HG02571 (cell line): ENCODE data around the gene ARHGAP45.
"Not testable (repeated sequence)": the region's sequence is repeated elsewhere in the genome, so short reads cannot be mapped to it uniquely, and the experiment has no call there.

Source experiments
- ATAC-seq: cut with Tn5 transposase; IDR thresholded peaks from one replicate; pipeline ENCODE4 v1.9.1; 2021; ENCODE audit warnings: mild to moderate bottlenecking, moderate library complexity; ENCODE audit not compliant: unreplicated experiment

Gene ARHGAP45

DNA sequence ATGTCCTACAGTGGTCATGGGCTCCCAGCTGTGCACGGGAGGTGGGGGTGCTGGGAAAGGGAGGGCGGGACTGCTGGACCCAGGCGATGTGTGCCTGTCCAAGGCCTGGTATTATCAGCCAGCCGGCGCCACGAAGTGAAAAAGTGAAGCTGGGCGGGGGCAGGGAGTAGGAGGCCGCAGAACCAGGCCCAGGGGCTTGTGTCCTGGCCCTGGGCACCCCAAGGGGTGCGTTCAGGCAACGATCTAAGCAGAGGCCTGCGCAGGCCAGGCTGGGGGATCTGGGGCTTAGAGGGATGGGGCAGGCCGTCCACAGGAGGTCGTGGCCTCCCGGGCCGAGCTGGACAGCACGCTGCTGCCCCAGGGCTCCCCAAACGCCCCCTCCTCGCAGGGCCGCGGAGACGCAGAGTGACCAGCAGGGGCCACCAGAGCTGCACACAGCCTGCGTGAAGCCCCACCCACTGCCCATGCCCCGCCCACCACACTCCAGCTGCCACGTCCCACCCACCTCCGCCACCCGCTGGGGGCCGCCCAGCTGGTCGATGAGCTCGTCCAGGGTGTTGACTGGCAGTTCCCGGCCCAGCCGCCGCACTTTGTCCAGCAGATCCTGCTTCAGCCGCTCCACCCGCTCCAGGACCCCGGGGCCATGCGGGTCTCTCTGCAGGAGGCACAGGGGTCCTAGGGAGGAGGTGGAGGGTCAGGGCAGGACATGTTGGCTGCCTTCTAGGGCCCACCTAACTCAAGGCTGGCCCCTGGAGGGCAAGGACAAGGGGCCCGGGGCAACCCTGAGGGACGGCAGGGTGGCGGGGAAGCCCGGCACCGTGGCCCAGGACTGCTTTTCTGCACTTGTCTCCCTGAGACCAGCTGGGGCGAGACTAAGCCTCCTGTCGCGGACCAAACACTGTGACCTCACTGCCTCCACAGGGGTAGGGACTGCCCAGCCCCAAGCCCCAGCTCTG lies 46.3 kb downstream of the ARHGAP45 start:
- peak; percentile 43 for ATAC-seq

DNA sequence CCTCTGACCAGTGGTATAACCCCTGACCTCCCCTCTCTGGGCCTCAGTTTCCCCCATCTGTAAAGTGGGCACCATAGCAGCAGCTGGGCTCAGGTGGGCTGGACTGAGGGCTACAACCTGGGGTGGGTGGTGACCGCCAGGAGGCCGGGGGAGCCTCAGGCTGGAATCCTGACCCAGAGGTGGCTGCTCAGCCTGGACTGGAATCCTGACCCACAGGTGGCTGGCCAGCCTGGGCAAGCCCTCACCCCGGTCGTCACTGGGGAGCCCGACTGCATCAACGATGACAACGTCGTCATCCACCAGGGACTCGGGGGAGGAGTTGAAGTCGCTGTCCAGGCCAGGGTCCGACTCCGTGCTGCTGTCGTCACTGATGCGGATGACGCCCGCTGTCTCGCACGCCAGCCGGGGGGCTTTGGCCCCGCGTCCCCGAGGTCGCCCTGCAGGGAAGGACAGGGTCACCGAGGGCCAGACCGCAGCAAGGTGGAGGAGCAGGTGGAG lies 47.1 kb downstream of the ARHGAP45 start:
- no peak for ATAC-seq

DNA sequence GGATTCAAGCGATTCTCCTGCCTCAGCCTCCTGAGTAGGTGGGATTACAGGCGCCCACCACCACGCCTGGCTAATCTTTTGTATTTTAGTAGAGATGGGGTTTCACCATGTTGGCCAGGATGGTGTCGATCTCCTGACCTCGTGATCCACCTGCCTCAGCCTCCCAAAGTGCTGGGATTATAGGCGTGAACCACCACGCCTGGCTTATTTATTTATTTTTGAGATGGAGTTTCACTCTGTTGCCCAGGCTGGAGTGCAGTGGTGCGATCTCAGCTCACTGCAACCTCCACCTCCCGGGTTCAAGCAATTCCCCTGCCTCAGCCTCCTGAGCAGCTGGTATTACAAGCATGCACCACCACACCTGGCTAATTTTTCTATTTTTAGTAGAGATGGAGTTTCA lies 47.8 kb downstream of the ARHGAP45 start:
- ATAC-seq, result not testable (repeated sequence)

DNA sequence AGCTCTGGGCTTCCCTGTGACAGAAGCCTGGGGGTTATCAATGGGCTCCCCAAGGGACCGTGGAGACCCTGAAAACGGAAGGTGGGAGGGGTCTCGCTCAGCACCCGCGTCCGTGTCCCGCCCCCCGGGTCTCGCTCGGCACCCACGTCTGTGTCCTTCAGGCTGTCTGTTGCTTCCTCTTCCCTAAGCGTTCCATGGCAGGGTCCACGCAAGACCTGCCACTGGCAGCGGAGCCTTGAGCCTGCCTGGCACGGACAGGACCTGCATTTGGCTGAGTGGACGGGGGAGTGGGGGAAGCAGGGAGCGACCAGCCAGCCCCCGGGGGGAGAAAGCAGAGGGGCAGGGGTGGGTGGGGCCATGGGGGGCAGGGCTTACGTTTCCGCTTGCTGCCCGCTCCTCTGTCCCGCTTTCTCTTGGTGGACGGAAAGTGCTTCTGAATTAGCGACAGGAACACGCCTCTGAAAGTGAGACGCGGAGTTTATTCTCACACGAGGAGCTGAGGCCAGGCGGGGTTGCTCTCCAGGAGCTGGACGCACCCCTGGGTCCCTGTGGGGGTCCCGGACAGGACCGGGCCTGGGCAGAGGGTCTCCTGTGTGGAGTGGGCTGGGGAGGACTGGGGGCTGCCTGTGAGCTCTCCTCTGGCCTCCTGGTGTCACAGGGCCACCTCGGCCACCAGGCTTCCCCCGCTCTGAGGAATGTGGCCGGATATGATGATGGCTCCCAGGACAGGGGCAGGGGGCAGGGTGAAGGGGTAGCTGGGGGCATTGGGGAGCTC lies 48.9 kb downstream of the ARHGAP45 start:
- no peak for ATAC-seq

DNA sequence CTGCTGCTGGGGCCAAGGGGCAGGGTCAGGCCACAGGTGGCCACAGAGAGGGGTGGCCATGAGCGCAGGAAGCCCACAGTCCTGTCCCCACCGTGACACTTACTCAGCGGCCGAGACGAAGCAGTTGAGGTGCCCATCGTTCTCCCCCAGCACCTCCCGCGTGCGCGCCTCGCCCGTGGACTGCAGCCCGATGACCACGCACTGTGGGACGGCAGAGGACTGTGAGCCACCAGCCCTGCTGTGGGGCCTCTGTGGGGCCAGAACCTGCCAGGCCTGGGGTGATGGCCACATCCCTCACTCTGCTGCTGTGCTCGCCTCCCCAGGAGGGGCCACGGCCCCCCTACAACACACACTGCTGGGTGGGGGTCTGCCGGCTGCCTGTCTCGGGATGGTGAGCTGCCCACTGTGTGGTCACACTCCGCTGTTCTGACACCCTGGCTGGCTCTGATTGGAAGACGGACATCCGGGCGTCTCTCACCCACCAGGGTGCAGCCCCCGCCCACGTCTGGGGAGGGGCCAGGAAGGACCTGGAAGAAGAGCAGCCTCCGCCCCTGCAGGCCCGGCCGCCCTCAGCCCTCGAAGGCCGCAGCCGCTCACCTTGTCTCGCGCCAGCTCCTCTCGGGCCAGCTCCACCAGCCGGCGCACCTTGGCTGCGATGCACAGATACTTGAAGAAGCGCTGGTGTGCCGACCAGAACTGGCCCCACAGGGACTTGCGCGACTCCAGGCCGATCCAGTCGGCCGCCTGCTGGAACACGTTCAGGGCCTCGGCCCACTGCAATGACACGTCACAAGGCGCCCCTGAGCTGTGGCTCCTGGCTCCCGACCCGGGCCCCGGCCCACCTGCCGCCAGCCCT lies 50.0 kb downstream of the ARHGAP45 start:
- no peak for ATAC-seq

DNA sequence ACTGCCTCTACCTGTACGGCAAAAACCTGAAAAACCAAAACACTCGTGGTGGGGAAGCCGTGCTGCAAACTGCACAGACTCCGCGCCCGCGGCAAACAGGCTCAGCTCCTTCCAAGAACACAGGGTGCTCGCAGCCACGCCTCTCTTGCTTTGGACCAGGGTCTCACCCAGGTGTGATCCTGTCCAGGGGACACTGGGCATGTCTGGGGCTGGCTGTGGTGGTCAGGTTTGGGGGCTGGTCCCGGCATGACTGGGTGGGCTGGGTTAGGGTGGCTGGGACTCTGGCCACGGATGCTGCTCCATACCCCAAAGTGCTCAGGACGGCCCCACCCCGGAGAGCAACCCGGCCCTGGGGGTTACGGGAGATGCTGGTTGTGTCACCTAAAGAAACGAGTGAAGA lies 50.7 kb downstream of the ARHGAP45 start:
- ATAC-seq, result no peak

DNA sequence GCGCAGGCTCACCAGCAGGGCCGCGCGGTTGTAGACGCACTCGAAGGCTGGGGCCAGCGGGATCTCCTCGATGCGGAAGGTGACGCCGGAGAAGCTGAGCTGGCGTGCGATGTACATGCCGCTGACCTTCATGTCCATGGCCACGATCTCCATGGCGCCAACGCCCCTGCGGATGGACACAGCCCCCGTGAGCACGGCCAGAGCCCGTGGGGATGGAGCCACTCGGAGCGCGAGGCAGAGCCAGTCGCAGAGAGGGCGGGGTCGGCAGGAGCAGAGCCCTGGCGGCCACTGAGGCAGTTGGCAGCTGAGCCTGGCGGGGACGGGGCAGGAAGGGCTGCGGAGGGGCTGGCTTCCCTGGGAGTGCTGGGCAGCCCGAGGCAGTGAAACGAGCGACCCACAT lies 52.0 kb downstream of the ARHGAP45 start:
- ATAC-seq, result no peak

DNA sequence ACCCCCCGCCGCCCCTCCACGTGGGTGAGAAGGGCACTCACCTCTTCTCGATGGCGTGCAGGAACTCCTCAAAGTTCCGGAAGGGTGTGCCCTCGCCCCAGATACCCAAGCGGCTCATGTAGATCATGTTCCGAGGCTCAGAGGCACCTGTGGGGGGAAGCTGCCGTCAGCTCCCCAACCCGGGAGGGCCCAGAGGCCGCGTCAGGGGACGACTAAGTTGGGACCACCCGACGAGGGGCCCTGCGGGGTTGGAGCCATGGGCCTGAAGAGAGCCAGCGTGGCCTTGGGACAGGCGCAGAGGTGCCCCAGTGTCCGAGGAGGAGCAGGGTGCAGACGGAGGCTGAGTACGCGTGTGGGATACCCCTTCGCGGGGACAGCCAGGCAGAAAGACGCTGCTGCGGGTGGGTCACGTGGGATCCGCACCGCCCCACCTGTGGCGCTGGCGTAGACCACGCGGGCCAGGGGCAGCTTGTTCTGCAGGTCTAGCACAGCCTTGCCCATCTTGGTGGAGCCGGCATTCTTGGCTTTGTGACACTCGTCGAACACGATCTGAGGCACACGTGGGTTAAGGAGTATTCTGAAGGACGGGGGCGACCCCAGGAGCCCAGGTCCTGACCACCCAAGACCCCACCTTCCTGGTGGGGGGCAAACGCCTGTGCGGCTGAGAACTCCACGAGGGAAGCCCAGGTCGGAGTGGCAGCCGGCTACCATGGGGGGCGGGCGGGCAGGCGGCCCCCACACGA lies 52.7 kb downstream of the ARHGAP45 start:
- no peak for ATAC-seq

DNA sequence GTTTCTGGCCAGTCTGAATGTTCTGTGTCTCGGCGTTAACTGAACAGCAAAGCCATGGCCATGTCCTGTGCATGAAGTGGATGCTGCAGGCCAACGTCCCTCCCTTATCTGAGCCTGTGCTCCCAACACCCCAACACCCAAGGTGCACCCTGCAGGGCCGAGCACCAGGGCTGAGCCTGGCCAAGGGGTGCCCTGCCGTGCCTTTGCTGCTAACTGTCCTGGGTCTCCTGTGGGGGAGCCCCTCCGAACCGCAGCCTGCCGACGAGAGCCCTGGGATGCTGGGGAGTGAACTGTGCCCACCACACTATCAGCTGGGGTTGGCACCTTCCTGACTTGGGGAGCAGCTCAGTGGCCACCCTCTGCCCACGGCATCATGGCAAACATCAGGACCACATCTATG lies 54.4 kb downstream of the ARHGAP45 start:
- ATAC-seq, result no peak

DNA sequence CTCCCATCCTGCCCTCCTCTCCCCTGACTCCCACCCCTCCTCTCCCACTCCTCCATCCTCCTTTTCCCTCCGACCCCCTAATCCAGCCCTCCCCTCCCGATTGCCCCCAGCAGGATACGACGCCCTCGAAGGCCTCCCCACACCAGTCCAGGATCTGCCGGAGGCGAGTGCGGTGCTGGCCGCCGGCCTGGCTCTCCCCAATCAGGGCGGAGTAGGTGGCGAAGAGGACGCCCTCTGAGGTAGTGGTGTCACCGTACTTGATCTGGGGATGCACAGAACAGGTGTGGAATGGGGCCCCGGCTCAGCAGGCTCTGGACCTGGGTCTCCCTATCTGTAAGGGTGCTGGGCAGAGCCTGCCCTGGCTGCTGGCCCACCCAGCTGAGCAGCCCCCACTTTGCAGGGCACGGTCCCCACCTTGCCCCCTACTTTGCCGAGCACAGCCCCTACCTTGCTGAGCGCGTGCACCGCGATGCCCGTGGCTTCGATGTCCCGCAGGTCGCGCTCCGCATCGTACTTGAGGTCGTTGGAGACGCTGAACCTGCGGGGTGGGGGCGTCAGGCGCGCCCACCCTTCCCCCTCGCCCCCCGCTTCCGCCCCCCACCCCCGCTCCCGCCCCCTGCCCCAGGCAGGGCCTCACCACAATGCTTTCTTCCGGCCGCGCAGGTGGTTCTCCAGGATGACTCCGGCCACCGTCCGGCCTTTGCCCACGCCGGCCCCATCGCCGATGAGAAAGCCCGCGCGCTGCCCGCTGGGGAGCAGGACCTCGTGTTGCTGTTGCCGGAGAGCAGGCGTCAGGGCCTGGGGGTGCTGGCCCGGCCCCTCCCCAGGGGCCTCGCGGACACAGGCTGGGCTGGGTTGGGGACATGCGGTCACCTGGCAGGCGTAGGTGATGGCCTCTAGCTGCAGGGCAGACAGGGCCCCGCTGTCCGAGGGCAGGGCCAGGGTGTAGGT lies 55.3 kb downstream of the ARHGAP45 start:
- ATAC-seq, result no peak

DNA sequence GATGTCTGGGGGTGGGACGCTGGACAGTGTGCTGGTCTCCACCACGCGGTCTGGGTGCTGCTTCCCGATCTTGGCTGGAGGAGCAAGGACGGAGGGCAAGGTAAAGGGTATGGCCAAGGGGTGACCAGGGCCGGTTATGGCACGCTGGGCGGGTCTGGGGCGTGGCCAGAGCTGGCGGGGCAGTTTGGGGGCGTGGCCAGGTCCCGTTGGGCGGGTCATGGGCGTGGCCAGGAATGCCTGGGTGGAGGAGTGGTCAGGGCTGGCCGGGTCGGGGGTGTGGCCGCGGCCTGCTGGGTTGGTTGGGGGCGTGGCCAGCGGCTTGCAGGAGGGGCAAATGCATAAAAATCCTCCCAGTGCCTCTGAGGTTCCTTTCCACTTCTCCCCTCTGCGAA lies 56.0 kb downstream of the ARHGAP45 start:
- no peak for ATAC-seq

DNA sequence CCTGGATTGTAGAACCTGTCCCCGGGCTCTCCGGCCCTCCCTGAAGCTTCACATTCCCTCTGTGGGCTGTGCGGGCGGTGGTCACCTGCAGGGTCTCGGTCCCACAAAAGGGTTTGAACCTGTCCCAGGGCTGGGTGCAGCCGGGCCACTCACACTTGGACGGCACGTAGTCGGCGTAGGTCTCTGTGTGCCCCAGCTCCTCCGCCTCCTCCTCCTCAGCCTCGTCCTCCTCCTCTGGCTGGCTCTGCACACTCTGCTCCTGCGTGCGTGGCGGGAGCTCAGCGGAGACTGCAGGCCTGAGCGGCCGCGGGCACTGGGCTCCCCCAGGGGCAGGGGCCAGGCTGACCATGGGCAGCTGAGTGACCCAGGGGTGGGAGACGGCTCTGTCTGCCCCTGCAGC lies 56.4 kb downstream of the ARHGAP45 start:
- no peak for ATAC-seq

DNA sequence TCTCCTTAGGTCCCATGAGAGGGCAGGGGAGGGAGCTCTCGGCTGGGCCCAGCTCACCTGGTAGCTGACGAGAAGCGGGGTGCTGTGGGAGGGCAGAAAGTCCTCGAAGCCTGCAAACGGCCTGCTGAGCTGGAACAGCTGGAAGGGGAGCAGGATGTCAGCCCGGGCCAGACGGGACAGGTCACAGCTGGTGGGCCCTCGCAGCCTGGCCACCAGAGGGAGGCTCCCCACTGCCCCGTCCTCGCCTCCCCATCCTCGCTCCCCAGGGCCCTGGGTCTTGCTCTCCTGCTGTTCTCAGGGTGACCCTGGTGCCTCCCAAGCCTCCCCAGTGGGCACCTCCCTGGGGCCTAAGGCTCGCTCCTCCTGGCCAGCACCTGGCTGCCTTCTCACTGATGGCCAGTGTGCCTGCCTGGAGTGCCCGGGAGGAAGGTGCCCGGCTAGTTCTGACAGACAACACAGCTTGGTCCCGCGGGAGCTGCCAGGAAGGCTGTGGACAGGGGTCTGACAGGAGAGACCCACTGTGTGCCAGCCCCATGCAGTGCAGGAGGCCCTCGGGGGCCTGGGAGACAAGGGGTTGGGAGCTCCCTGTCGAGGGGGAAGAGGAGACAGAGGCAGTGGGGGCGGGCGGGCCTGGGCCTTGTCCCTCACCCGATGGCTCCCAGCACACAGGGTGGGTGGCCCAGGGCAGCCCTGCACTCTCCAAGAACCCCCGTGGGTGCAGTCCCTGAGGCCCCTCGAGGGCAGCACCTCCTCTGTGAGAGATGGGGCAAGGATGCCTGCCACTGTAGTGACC lies 57.1 kb downstream of the ARHGAP45 start:
- ATAC-seq, result no peak

DNA sequence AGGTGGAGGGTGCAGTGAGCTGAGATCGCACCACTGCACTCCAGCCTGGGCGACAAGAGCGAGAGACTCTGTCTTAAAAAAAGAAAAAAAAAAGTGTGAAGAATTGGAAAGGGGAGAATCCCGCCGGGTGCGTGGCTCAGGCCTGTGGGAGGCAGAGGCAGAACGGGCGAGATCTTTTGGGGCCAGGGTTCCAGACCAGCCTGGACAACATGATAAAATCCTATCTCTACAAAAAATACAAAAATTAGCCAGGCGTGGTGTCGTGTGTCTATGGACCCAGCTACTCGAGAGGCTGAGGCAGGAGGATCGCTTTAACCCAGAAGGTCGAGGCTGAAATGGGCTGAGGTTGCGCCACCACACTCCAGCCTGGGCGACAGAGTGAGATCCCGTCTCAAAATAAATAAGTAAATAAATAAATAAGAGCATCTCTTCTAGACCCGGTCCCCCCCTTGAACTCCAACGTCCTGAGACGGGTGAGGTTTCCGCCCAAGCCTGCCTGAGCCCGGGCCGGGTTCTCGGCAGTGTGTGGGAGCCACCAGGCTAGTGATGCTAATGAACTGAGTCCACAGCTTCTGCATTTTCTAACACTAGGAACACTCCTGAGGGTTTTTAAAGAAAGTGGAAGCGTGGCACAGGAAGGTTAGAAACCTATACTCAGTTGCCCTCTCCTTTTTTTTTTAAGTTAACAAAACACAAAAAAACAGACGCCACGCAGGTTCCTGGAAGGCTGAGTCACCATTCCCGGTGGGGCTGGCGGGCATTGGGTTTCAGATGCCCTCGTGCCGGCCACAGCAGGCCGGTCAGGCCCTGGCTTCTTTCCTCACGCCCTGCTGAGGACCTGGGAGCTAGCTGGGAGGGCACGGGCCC lies 58.9 kb downstream of the ARHGAP45 start:
- no peak for ATAC-seq

DNA sequence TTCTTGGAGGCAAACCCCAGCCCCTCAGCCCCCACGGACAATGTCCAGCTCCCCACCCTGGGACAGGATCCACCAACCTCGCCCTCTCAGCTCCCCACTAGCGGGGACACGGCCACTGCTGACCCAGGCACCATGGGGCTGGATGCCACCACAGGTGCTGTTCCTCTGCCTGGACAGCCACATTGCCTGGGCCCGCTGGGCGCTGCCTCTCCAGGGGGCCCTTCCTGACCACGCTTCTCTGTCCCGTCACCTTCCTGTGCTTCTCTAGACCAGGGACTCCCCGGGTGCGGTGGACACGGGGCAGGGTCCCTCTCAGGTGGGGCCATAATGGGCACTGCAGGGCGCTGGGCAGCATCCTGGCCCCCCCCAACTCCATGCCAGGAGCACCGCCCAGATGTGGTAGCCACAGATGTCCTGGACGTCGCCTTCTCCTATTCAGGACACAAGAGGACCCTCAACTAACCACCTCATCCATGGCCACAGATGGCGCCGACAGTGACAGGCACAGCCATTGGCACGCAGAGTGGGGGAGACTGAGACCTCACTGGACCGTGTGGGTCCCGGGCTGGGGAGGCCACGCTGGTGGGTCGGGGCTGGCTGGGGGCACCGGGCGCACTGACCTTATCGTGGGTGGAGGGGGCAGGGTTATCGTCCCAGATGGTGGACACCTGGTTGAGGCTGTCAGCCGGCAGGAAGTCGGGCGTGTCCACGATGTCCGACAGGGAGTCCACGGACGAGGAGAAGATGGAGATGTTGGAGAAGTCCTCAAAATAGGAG lies 60.2 kb downstream of the ARHGAP45 start:
- no peak for ATAC-seq

DNA sequence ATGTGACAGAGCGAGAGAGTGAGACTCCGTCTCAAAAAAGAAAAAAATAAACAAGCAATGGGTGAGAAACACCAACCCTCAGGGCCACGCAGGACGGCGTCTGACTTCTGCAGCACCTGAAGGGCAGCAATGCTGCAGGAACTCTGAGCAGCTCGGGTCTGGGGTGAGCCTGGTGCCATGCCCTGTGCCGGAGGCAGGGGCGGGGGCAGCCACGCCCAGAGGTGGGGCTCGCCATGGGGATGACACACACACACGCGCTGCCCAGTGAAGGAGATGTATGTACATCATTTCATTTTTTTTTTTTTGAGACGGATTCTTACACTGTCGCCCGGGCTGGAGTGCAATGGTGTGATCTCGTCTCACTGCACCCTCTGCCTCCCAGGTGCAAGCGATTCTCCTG lies 61.1 kb downstream of the ARHGAP45 start:
- no peak for ATAC-seq

DNA sequence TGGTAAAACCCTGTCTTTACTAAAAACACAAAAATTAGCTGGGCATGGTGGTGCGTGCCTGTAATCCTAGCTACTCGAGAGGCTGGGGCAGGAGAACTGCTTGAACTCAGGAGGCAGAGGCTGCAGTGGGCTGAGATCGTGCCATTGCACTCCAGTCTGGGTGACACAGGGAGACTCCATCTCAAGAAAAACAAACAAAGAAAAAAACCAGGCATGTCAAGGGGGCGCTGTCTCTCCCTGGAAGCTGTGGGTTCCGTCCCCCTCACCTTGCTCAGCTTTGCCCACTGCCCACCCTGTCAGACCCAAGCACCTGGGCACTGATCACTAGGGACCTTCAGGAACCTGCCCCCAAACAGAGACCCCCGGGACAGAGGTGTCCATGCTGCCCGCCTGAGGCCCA lies 62.1 kb downstream of the ARHGAP45 start:
- ATAC-seq, result not testable (repeated sequence)
